Activated naive CD8-positive, alpha-beta T cell (primary cell): ENCODE data around the gene PRKCZ.
A peak's percentile ranks its signal among the peaks of the same experiment; 100 is the strongest.

Experiments
- H3K27ac Mint-ChIP-seq: one replicate; pipeline ENCODE4 v1.8.0; 2021; ENCODE audit warnings: mixed read lengths
- H3K27me3 Mint-ChIP-seq: one replicate; pipeline ENCODE4 v1.8.0; 2021; ENCODE audit warnings: mixed read lengths
- H3K36me3 Mint-ChIP-seq: one replicate; pipeline ENCODE4 v1.8.0; 2021; ENCODE audit warnings: mixed read lengths
- H3K4me1 Mint-ChIP-seq: one replicate; pipeline ENCODE4 v1.8.0; 2021; ENCODE audit warnings: low read depth, mixed read lengths
- H3K4me3 Mint-ChIP-seq: one replicate; pipeline ENCODE4 v1.8.0; 2021; ENCODE audit warnings: mild to moderate bottlenecking, mixed read lengths
- H3K9me3 Mint-ChIP-seq: one replicate; pipeline ENCODE4 v1.8.0; 2021; ENCODE audit warnings: low read depth, mixed read lengths

Gene PRKCZ

DNA sequence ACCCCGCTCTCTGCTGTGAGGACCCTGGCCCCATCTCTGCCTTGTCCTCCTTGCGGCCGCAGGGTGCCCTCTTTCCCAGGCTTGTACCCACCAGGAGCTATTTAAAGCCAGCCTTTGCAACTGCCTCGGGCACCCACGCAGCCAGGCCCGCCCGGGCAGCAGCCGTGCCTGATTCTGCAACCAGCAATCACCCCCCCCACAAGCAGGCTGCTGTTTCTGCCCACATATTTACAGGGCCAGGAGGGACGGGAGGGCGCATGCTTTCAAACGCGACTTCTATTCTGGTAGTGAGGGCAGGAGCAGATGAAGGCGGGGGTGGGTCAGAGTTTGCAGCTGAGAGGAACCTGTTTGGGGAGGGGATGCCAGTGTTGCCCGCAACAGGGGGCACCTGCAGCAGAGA lies 17.5 kb upstream of the PRKCZ start:
- H3K36me3 Mint-ChIP-seq: no peaks in the 10 kb centered on the region
- no peak overlapping the region for H3K27ac Mint-ChIP-seq
- H3K4me1 Mint-ChIP-seq: no peaks in the 10 kb centered on the region
- no peaks in the 10 kb centered on the region for H3K27me3 Mint-ChIP-seq
- H3K4me3 Mint-ChIP-seq: no peak overlapping the region
- H3K9me3 Mint-ChIP-seq: no peaks in the 10 kb centered on the region

DNA sequence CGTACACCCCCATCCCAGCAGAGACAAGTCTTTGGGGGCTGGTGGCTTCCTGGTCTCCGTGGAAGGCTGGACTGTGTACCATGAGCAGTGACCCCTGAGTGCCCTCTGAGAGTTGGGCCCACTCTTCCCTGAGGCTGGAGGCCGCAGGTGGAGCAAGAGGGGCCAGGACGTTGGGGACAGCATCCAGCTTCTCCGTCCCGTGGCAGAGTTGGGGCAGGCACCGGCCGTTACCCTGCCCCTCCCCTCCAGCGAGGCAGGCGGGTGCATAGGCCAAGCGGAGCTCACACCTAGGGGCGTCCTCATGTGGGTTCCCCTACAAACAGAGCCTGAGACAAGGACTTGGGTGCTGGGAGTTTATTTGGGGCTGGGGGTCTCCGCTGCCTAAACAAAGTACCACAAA lies 17.0 kb upstream of the PRKCZ start:
- Mint-ChIP-seq H3K27me3 (no peaks in the 10 kb centered on the region), H3K4me3 (no peak overlapping the region), H3K9me3 (no peaks in the 10 kb centered on the region), H3K36me3 (no peaks in the 10 kb centered on the region), H3K27ac (no peak overlapping the region), H3K4me1 (no peaks in the 10 kb centered on the region)

DNA sequence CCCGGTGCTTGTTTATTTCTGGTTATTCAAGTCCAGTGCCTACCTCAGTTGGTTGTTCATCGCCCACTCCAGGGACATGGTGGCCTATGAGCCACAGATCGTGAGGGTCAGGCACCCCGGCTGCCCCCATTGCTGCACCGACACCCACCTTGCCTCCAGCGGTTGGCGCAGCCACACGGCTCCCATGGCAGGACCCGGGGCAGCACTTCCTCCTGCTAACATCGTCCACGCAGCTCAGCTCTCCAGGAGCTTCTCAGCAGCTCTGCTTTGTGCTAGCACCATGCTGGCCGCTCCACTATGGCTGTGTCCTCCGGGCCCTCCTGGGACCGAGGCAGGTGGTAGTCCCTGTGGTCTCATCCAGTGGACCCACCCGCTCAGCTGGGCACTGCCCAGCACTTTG lies 13.9 kb upstream of the PRKCZ start:
- no peaks in the 10 kb centered on the region for H3K36me3 Mint-ChIP-seq
- no peaks in the 10 kb centered on the region for H3K4me1 Mint-ChIP-seq
- H3K4me3 Mint-ChIP-seq: no peak overlapping the region
- no peaks in the 10 kb centered on the region for H3K27me3 Mint-ChIP-seq
- no peak overlapping the region for H3K27ac Mint-ChIP-seq
- H3K9me3 Mint-ChIP-seq: no peaks in the 10 kb centered on the region

DNA sequence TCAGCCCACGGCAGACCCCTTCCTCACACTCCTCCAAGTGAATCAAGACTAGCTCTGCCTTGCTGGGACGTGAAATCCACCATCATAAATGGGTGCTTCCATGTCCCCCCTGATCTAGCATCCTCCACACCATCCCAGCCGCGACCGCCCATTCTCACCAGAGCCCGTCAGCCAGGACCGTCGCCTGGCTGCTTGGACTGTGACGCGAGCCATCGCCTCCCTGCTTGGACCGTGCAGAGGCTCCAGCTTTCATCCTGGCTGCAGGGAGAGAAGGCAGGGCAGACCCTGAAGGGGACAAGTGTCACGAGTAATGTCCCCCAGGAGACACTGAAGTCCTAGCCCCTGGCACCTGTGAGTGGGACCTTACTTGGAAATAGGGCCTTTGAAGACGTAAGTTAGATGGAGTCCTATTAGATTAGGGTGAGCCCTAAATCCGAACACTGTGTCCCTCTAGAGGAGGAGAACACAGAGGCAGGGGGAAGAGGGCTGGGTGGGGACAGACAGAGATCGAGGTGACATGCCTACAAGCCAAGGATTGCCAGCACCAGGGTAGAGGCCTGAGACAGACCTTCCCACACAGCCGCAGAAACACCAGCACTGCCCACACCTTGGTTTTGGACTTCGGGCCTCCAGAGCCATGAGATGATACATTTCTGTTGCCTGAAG lies 12.8 kb upstream of the PRKCZ start:
- no peaks in the 10 kb centered on the region for H3K9me3 Mint-ChIP-seq
- H3K36me3 Mint-ChIP-seq: no peaks in the 10 kb centered on the region

DNA sequence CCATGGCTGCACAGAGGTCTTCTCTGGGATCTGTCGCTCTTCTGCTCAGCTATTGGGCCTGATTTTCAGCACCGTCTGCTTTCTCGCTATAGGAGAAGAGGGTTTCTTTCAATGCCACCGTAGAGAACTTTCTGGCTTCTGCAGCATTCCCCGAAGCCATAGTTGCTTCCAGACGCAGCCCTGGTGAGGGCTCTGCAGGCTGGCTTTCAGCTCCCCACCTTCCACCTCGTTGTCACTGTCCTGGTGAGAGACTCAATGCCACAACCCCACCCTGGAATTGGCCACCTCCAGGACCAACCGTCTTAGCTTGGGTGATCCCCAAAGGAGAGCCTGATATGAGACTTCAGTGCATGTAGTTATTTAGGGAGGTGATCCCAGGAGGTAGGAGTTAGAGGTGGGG lies 12.0 kb upstream of the PRKCZ start:
- Mint-ChIP-seq H3K36me3 (no peaks in the 10 kb centered on the region), H3K4me1 (no peaks in the 10 kb centered on the region), H3K27ac (no peak overlapping the region), H3K27me3 (no peaks in the 10 kb centered on the region), H3K4me3 (no peak overlapping the region), H3K9me3 (no peaks in the 10 kb centered on the region)

More for the DNA sequence above, 12.8 kb upstream of the PRKCZ start:
- Mint-ChIP-seq H3K27me3 (no peaks in the 10 kb centered on the region), H3K4me1 (no peaks in the 10 kb centered on the region), H3K27ac (no peak overlapping the region), H3K4me3 (no peak overlapping the region)

DNA sequence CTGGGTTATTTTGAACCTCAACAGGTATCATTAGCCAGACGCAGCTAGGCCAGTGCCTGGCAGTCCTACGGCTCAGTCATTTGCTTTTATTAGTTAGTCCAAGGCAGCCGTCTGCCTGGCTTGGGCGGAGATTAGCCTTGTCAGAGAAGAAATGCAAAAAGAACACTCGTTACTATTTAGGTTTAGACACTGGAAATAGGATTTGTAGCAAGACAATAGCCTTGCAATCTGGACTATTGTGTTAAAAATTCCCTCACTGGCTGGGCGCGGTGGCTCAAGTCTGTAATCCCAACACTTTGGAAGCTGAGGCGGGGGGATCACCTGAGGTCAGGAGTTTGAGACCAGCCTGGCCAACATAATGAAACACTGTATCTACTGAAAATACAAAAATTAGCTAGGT lies 11.0 kb upstream of the PRKCZ start:
- H3K4me3 Mint-ChIP-seq: no peak overlapping the region
- H3K27me3 Mint-ChIP-seq: no peaks in the 10 kb centered on the region
- peaks cover 4% of the 10 kb centered on the region for H3K4me1 Mint-ChIP-seq
- H3K9me3 Mint-ChIP-seq: no peaks in the 10 kb centered on the region
- no peak overlapping the region for H3K27ac Mint-ChIP-seq
- no peaks in the 10 kb centered on the region for H3K36me3 Mint-ChIP-seq

DNA sequence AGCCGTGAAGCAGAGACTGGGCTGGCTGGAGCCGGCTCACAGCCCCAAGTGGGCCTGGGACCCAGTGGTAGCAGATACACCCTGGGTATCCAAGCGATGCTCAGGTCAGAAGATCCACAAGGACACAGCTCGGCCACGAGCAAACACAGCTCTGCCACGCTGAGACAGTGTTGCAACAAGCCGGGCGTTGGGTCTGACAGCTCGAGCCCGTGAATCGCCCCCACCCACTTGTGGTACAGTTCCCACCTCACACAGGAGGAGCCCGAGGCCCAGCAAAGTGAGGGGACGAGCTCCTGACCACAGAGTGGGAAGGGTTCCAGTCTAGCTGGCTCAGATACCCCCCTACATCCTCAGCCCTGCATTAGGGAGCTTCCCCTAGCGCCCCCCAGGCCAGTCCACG lies 8.9 kb upstream of the PRKCZ start:
- no peak overlapping the region for H3K27ac Mint-ChIP-seq
- H3K27me3 Mint-ChIP-seq: no peaks in the 10 kb centered on the region
- no peak overlapping the region for H3K4me3 Mint-ChIP-seq
- peaks cover 14% of the 10 kb centered on the region for H3K4me1 Mint-ChIP-seq
- no peaks in the 10 kb centered on the region for H3K9me3 Mint-ChIP-seq
- no peaks in the 10 kb centered on the region for H3K36me3 Mint-ChIP-seq

DNA sequence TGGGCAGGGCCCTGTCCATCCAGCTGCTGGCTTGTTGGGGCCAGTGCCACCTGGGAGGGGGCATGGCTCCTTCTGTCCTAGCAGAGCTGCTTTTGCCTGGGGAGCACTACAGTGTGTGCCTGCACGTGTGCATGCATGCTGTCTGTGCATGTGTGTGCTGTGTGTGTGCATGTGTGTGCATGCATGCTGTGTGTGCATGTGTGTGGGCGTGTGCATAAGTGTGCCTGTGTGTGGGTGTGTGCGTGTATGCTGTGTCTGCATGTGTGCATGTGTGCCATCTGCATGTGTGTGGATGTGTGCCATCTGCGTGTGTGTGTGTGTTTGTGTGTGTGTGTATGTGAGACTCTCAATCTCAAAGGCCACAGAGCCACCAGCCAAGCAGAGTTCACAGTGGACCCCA lies 8.3 kb upstream of the PRKCZ start:
- Mint-ChIP-seq H3K27ac (no peak overlapping the region), H3K27me3 (no peaks in the 10 kb centered on the region), H3K9me3 (no peaks in the 10 kb centered on the region), H3K4me1 (peaks cover 14% of the 10 kb centered on the region), H3K4me3 (no peak overlapping the region), H3K36me3 (no peaks in the 10 kb centered on the region)

DNA sequence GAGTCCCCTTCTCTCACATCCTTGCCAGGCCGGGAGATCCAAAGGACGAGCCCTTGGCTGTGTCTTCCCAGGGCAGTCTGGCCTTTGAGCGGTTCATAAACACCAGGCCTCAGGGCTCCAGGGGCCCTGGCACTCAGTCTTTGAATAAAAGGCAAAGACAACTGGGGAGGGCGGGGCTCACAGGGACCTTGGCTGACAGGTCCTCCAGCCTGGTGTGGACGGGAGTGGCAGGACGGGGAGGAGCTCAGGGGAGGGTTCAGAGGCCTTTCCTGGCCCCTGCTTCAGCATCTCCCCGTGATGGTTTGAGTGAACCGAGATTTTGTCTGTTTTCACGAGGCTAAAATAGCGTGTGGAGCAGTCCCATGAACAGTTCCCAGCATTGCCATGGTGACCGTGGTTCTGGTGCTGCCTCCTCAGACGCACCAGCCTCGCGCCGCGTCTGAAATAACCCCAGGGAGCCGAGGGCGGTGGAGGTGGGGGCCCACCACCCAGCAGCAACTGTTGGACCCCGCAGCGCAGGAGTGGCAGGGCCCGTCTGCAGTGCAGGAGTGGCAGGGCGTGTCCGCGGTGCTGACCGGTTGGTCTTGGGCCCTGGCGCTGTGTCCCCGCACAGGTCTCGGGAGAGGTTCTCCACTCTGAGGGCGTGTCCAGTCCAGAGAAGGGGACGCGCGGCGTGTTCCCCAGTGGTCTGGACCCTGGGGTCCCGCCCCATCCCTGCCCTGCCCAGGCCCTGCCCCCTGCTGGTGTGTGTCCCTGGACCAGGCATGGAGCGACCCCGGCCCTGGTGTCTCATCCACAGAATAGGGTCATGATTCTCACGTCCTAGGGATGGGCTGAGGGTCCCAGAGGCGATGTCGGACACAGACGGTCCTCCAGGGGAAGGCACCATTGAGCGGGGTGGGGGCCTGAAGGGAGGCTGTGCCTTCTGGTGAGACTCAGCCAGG lies 7.1 kb upstream of the PRKCZ start:
- no peaks in the 10 kb centered on the region for H3K27me3 Mint-ChIP-seq

DNA sequence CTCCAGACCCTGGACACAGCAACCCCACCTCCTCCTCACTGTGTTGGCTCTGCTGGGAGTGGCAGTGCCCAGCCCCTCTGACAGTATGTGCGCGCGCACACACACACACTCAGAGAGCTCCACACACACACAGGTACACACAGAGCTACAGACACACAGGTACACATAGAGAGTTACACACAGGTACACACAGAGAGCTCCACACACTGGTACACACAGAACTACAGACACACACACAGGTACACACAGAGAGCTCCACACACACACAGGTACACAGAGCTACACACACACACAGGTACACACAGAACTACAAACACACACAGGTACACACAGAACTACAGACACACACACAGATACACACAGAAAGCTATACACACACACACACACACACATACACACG lies 6.3 kb upstream of the PRKCZ start:
- Mint-ChIP-seq H3K4me1 (peaks cover 18% of the 10 kb centered on the region), H3K27ac (peak overlapping the region; percentile 69), H3K27me3 (no peaks in the 10 kb centered on the region), H3K36me3 (no peaks in the 10 kb centered on the region), H3K4me3 (peak overlapping the region; percentile 64), H3K9me3 (no peaks in the 10 kb centered on the region)

More for the DNA sequence above, 7.1 kb upstream of the PRKCZ start:
- Mint-ChIP-seq H3K4me1 (peaks cover 14% of the 10 kb centered on the region), H3K27ac (no peak overlapping the region), H3K4me3 (no peak overlapping the region), H3K36me3 (no peaks in the 10 kb centered on the region), H3K9me3 (no peaks in the 10 kb centered on the region)

DNA sequence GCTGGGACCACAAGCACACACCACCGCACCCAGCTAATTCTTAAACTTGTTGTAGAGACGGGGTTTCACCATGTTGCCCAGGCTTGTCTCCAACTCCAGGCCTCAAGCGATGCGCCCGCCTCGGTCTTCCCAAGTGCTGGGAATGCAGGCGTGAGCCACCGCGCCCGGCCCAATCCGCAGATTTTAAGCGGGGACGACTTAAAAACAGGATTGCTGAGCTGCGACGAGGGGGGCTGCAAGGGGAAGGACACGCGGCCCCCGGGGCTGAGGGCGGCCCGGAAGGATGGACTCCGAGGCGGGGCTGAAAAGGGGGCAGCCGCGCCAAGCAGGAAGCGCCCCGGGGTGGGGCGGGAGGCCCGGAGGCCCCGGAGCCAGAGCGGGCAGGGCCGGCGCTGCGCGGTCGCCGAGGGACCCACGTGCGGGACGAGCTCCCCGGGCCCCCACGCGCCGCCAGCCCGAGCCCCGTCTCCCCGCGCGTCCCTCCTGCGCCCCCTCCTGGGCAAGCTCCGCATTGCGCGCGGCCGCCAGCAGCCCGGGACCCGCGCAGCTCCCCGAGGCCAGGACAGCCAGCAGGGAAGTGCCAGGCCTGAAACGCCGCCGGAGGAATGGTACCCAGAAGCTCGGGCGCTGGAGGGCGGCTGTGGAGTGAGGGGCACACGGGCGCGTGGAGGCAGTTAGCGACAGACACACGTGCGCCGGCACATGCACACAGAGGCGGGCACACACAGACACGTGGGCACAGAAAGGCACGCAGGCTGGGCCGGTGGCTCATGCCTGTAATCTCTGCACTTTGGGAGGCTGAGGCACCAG lies 5.5 kb upstream of the PRKCZ start:
- Mint-ChIP-seq H3K4me3 (peak overlapping the region; percentile 61), H3K27me3 (no peaks in the 10 kb centered on the region), H3K36me3 (no peaks in the 10 kb centered on the region), H3K27ac (peak overlapping the region; percentile 77), H3K4me1 (peaks cover 25% of the 10 kb centered on the region), H3K9me3 (no peaks in the 10 kb centered on the region)

DNA sequence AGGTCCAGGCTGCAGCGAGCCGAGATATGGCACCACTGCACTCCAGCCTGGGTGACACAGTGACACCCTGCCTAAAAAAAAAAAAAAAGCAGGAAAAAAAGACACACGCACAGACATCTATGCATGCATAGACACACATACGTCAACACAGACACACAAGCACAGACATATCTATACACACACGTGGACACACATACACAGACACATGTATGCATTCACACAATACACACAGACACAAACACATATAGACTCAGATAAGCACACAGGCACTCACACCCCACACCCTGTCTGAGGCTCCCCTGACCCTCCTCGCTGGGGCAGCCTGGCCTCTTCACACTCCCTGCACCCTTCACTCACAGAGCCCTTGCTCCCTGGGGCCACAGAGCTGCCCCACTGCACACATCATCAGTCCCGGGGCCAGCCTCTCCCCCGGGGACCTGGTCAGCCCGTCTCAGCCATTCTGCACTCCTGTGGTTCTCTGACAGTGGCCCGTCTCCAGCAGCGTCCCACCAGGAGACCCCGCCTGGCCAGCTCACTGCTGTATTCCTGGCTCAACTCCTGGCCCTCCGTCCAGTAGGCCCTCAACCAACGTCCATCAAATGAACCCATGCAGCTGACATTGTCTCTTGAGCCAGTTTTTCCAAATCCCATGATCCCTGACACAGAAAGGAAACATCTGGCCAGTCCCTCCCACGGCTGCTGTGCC lies 4.6 kb upstream of the PRKCZ start:
- no peaks in the 10 kb centered on the region for H3K36me3 Mint-ChIP-seq
- H3K9me3 Mint-ChIP-seq: no peaks in the 10 kb centered on the region
- peak overlapping the region; percentile 77 for H3K27ac Mint-ChIP-seq
- peak overlapping the region; percentile 66 for H3K4me3 Mint-ChIP-seq
- H3K4me1 Mint-ChIP-seq: peaks cover 25% of the 10 kb centered on the region
- no peaks in the 10 kb centered on the region for H3K27me3 Mint-ChIP-seq

DNA sequence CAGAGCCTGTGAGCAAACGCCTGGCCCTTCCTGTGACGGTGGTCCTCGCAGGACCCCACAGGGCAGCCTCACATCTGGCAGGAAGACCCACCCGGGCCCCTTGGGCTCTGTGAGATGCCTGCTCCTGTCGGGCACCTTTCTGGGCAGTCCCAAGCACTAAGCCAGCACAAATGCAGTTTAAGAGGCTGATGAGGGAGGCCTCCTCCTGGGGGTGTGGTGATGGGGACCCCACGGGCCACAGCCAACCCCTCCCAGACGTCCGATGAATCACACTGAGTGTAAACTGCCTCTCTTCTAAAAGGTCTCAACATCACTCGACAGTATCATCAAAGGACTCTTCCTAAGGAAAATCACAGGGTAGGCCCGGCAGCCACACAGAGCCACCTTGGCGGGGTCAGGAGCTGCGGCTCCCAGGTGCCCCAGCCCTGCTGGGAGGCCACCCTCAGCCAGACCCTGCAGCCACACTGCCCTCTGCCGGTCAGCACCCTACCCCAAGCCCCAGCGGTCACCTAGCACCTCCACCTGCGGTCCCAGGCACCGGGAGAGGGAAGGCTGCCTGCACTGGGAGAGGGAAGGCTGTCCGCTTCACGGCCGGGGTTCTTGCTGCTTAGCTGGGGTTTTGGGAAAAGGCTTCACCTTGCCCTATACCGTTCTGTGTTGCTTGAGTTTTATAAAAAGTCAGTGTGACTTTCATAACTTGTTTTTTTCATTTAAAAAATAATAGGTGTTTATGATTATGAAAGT lies 3.9 kb upstream of the PRKCZ start:
- peaks cover 25% of the 10 kb centered on the region for H3K4me1 Mint-ChIP-seq
- no peak overlapping the region for H3K4me3 Mint-ChIP-seq

More for the DNA sequence above, 3.9 kb upstream of the PRKCZ start:
- Mint-ChIP-seq H3K27ac (no peak overlapping the region), H3K27me3 (no peaks in the 10 kb centered on the region), H3K36me3 (no peaks in the 10 kb centered on the region), H3K9me3 (no peaks in the 10 kb centered on the region)
